ENCODE data around the gene DLEU7.

Gene DLEU7

DNA sequence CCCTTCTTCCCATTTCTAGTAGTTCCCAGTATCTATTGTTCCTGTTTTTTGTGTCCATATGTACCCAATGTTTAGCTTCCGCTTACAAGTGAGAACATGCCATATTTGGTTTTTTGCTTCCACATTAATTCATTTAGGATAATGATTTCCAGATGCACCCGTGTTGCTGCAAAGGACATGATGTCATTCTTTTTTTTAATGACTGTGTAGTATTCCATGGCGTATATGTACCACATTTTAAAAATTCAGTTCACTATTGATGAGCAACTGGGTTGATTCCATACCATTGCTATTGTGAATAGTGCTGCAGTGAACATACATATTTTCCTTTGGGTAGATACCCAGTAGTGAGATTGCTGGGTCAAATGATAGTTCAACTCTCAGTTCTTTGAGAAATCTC lies 50.5 kb downstream of the DLEU7 start (continued):
- TF ChIP-seq OVOL3 (tag by site-specific recombination; IDR thresholded peaks at IDR 0.05) (no peak), ZFP3 (tag by site-specific recombination; IDR thresholded peaks at IDR 0.05; ENCODE audit: low read depth) (no peak)

GRCh38 chr13:50788551-50789210 lies 54.8 kb downstream of the DLEU7 start:
- Histone ChIP-seq H3K27ac (ENCODE audit: extremely low read depth, low read depth, low read length) (no peak overlapping the region), H3K4me3 (ENCODE audit: low read depth, low read length) (no peak overlapping the region), H3K4me1 (ENCODE audit: control insufficient read depth, insufficient read depth, low read length) (no peaks in the 10 kb centered on the region), H3K36me3 (ENCODE audit: control insufficient read depth in 2 of 2, insufficient read depth in 1 of 2, low read length in 2 of 2) (no peaks in the 10 kb centered on the region), H3K9me3 (ENCODE audit: control insufficient read depth, insufficient read depth, low read depth, low read length) (no peaks in the 10 kb centered on the region)
- POLR2A ChIA-PET = no interaction called here
- CTCF ChIA-PET = no interaction called here
- no peak for TF ChIP-seq ZBTB48 (tag by site-specific recombination; IDR thresholded peaks at IDR 0.05)
- no peak for TF ChIP-seq ZNF140 (tag by site-specific recombination; IDR thresholded peaks at IDR 0.05)
- no peak for TF ChIP-seq ZNF510 (tag by site-specific recombination; IDR thresholded peaks at IDR 0.05; ENCODE audit: insufficient replicate concordance)
- TF ChIP-seq ZIC2 (tag by site-specific recombination; IDR thresholded peaks at IDR 0.05) = no peak

GRCh38 chr13:50787316-50788195 lies 55.9 kb downstream of the DLEU7 start:
- H3K36me3 ChIP-seq (ENCODE audit: control insufficient read depth in 2 of 2, insufficient read depth in 1 of 2, low read length in 2 of 2) = no peaks in the 10 kb centered on the region
- H3K4me3 ChIP-seq (ENCODE audit: low read depth, low read length) = no peak overlapping the region
- ChIA-PET CTCF (no interaction called here), POLR2A (no interaction called here)
- TF ChIP-seq ZNF2 (tag by site-specific recombination; IDR thresholded peaks at IDR 0.05) = no peak
- no peak for TF ChIP-seq ZNF112 (tag by site-specific recombination; IDR thresholded peaks at IDR 0.05)
- TF ChIP-seq ZSCAN23 (tag by site-specific recombination; IDR thresholded peaks at IDR 0.05) = no peak
- no peak for TF ChIP-seq ZNF391 (tag by site-specific recombination; IDR thresholded peaks at IDR 0.05; ENCODE audit: borderline replicate concordance, low read depth)
- TF ChIP-seq ZSCAN30 (tag by site-specific recombination; IDR thresholded peaks at IDR 0.05) = no peak
- TF ChIP-seq ZFHX2 (tag by site-specific recombination; conservative IDR thresholded peaks at IDR 0.05) = no peak
- no peak for TF ChIP-seq ZNF548 (tag by site-specific recombination; IDR thresholded peaks at IDR 0.05)
- TF ChIP-seq SP3 (tag by site-specific recombination; IDR thresholded peaks at IDR 0.05) = no peak
- TF ChIP-seq EGR2 (tag by site-specific recombination; IDR thresholded peaks at IDR 0.05; ENCODE audit: low read depth) = no peak
- no peak for TF ChIP-seq ZNF747 (tag by site-specific recombination; IDR thresholded peaks at IDR 0.05)
- no peak for TF ChIP-seq ZNF530 (tag by site-specific recombination; IDR thresholded peaks at IDR 0.05; ENCODE audit: low read depth)
- no peak for TF ChIP-seq ZBTB48 (tag by site-specific recombination; IDR thresholded peaks at IDR 0.05)
- TF ChIP-seq ZNF549 (tag by site-specific recombination; IDR thresholded peaks at IDR 0.05) = no peak
- TF ChIP-seq ZNF660 (tag by site-specific recombination; IDR thresholded peaks at IDR 0.05) = no peak
- no peak for TF ChIP-seq ZFP69B (tag by site-specific recombination; IDR thresholded peaks at IDR 0.05)
- H3K9me3 ChIP-seq (ENCODE audit: control insufficient read depth, insufficient read depth, low read depth, low read length) = no peaks in the 10 kb centered on the region
- no peaks in the 10 kb centered on the region for H3K4me1 ChIP-seq (ENCODE audit: control insufficient read depth, insufficient read depth, low read length)
- H3K27ac ChIP-seq (ENCODE audit: extremely low read depth, low read depth, low read length) = no peak overlapping the region

GRCh38 chr13:50783717-50784290 lies 59.7 kb downstream of the DLEU7 start:
- ChIA-PET CTCF (interaction anchor here (1.2 kb wide), 1 partner anchor 17 kb away, joined by 3 read pairs; no protein-coding TSS in a partner anchor), POLR2A (no interaction called here)
- Histone ChIP-seq H3K4me1 (ENCODE audit: control insufficient read depth, insufficient read depth, low read length) (no peaks in the 10 kb centered on the region), H3K4me3 (ENCODE audit: low read depth, low read length) (no peak overlapping the region), H3K9me3 (ENCODE audit: control insufficient read depth, insufficient read depth, low read depth, low read length) (no peaks in the 10 kb centered on the region), H3K36me3 (ENCODE audit: control insufficient read depth in 2 of 2, insufficient read depth in 1 of 2, low read length in 2 of 2) (no peaks in the 10 kb centered on the region), H3K27ac (ENCODE audit: extremely low read depth, low read depth, low read length) (no peak overlapping the region)
- TF ChIP-seq OVOL3 (tag by site-specific recombination; IDR thresholded peaks at IDR 0.05) (no peak), ZNF121 (tag by site-specific recombination; IDR thresholded peaks at IDR 0.05) (no peak), ZNF23 (tag by site-specific recombination; IDR thresholded peaks at IDR 0.05; ENCODE audit: borderline replicate concordance) (no peak), ZNF830 (tag by site-specific recombination; IDR thresholded peaks at IDR 0.05; ENCODE audit: low read depth) (no peak), ZNF776 (tag by site-specific recombination; IDR thresholded peaks at IDR 0.05; ENCODE audit: borderline replicate concordance) (no peak)
- TF ChIP-seq, protein P1, sequence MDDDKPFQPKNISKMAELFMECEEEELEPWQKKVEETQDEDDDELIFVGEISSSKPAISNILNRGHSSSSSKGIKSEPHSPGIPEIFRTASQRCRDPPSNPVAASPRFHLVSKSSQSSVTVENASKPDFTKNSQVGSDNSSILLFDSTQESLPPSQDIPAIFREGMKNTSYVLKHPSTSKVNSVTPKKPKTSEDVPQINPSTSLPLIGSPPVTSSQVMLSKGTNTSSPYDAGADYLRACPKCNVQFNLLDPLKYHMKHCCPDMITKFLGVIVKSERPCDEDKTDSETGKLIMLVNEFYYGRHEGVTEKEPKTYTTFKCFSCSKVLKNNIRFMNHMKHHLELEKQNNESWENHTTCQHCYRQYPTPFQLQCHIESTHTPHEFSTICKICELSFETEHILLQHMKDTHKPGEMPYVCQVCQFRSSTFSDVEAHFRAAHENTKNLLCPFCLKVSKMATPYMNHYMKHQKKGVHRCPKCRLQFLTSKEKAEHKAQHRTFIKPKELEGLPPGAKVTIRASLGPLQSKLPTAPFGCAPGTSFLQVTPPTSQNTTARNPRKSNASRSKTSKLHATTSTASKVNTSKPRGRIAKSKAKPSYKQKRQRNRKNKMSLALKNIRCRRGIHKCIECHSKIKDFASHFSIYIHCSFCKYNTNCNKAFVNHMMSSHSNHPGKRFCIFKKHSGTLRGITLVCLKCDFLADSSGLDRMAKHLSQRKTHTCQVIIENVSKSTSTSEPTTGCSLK (tag by site-specific recombination; IDR thresholded peaks at IDR 0.05) = no peak
